Breast epithelium (tissue), 4 donors: ENCODE measurements around the gene LPAR1. TPM values are rescaled to one million over a fixed set of nuclear protein-coding genes. Genes with fewer than 3 reads are reported as not detected.

Source experiments
- DNase-seq, 2 donors: peaks; one replicate each; pipeline ENCODE4 v3.0.0-alpha.2; 2019; ENCODE audit warnings: low spot score in 2 of 2
- H3K27ac ChIP-seq, 2 donors: fragments of 200-600 bp; sonication (generic) in 1 of 2; one replicate each; pipeline ENCODE4 v1.5.1; 2016 to 2019; ENCODE audit warnings: mild to moderate bottlenecking in 1 of 2
- H3K27me3 ChIP-seq, 2 donors: fragments of 200-600 bp; sonication (generic) in 1 of 2; one replicate each; pipeline versions ENCODE4 v1.5.1 to v1.6.0; 2017 to 2019; ENCODE audit warnings: control low read depth in 1 of 2, mild to moderate bottlenecking in 1 of 2
- H3K36me3 ChIP-seq: fragments of 200-600 bp; one replicate; pipeline ENCODE4 v1.5.1; 2019
- H3K4me1 ChIP-seq, 2 donors: fragments of 200-600 bp; sonication (generic); one replicate each; pipeline ENCODE4 v1.5.1; 2016 to 2019; ENCODE audit warnings: control low read depth in 1 of 2
- H3K4me3 ChIP-seq, 3 donors: fragments of 200-600 bp; sonication (generic); 1 replicate in 2 of 3; 2 replicates in 1 of 3; pipeline ENCODE4 v1.5.1; 2016 to 2019; ENCODE audit warnings: mild to moderate bottlenecking in 3 of 3, moderate library complexity in 2 of 3
- H3K9me3 ChIP-seq, 2 donors: fragments of 200-600 bp; sonication (generic) in 1 of 2; one replicate each; pipeline ENCODE4 v1.5.1; 2016 to 2019; ENCODE audit warnings: control low read depth in 1 of 2
- CTCF ChIP-seq, 3 donors: fragments of 450-650 bp; IDR thresholded peaks; one replicate each; pipeline ENCODE4 v1.5.1; 2016 to 2017; ENCODE audit warnings: antibody characterized with exemption in 3 of 3, mild to moderate bottlenecking in 3 of 3, moderate library complexity in 3 of 3
- POLR2A ChIP-seq: fragments of 450-650 bp; IDR thresholded peaks from one replicate; pipeline ENCODE4 v1.6.1; 2016; ENCODE audit warnings: antibody characterized with exemption, mild to moderate bottlenecking, moderate library complexity
- POLR2AphosphoS5 ChIP-seq, 3 donors: sonication (generic); formaldehyde crosslinking; IDR thresholded peaks; one replicate each; pipeline ENCODE4 v1.6.1; 2017; ENCODE audit warnings: antibody characterized with exemption in 3 of 3
- intact Hi-C: fragments of 100-400 bp; cut with DNase I; formaldehyde crosslinking; loops from one replicate; pipeline ENCODE4 v1.15.1; 2023; ENCODE audit warnings: low total_unique reads
- total RNA-seq, 3 donors: library from RNA; depleted of rRNA; stranded (reverse); fragments of >200 nt; gene quantifications; one replicate each; pipeline ENCODE4 v1.1.0, GENCODE V29; 2016

Gene LPAR1
- total RNA-seq, 3 donors from 2014 or later, result 24.6 to 138 (median 79.3) TPM

- DNase-seq, result no peak
- intact Hi-C loops, result no loop called here
- H3K27ac ChIP-seq, result peak overlapping the region; percentile 7 to 76
- H3K4me1 ChIP-seq, result no peaks in the 10 kb centered on the region
- H3K9me3 ChIP-seq, result no peaks in the 10 kb centered on the region
- no peak overlapping the region for H3K4me3 ChIP-seq
- TF ChIP-seq POLR2AphosphoS5 (IDR thresholded peaks at IDR 0.05), result no peak
- no peak for TF ChIP-seq POLR2A
- no peak for TF ChIP-seq CTCF (IDR thresholded peaks at IDR 0.05)
- H3K27me3 ChIP-seq, result no peaks in the 10 kb centered on the region
- H3K36me3 ChIP-seq, result no peaks in the 10 kb centered on the region
Observed at GRCh38 chr9:110895147-110895905, 142.9 kb downstream of the LPAR1 start.

GRCh38 chr9:110894731-110895130 is 143.5 kb downstream of the LPAR1 start:
- no peaks in the 10 kb centered on the region for H3K9me3 ChIP-seq
- DNase-seq, result no peak
- TF ChIP-seq POLR2AphosphoS5 (IDR thresholded peaks at IDR 0.05) (no peak), CTCF (IDR thresholded peaks at IDR 0.05) (no peak), POLR2A (no peak)
- no peak overlapping the region for H3K4me3 ChIP-seq
- intact Hi-C loops, result no loop called here
- no peaks in the 10 kb centered on the region for H3K36me3 ChIP-seq
- no peaks in the 10 kb centered on the region for H3K27me3 ChIP-seq
- peak overlapping the region in 1 of 2 donors; percentile 54 for H3K27ac ChIP-seq
- H3K4me1 ChIP-seq, result no peaks in the 10 kb centered on the region

GRCh38 chr9:110892689-110893088 is 145.6 kb downstream of the LPAR1 start:
- peak overlapping the region in 1 of 2 donors; percentile 35 for H3K27ac ChIP-seq
- H3K27me3 ChIP-seq, result no peaks in the 10 kb centered on the region
- no peaks in the 10 kb centered on the region for H3K4me1 ChIP-seq
- no peak overlapping the region for H3K4me3 ChIP-seq
- no peak for DNase-seq
- TF ChIP-seq POLR2AphosphoS5 (IDR thresholded peaks at IDR 0.05) (no peak), CTCF (IDR thresholded peaks at IDR 0.05) (no peak), POLR2A (no peak)
- no peaks in the 10 kb centered on the region for H3K36me3 ChIP-seq
- intact Hi-C loops, result no loop called here
- no peaks in the 10 kb centered on the region for H3K9me3 ChIP-seq

- Histone ChIP-seq H3K27me3 (no peaks in the 10 kb centered on the region), H3K4me3 (no peak overlapping the region), H3K9me3 (no peaks in the 10 kb centered on the region), H3K4me1 (no peaks in the 10 kb centered on the region), H3K36me3 (no peaks in the 10 kb centered on the region), H3K27ac (peak overlapping the region in 1 of 2 donors; percentile 35)
- DNase-seq, result no peak
- TF ChIP-seq POLR2A (no peak), POLR2AphosphoS5 (IDR thresholded peaks at IDR 0.05) (no peak)
- intact Hi-C loops, result no loop called here
Observed at GRCh38 chr9:110891760-110892159, 146.5 kb downstream of the LPAR1 start.

- no peaks in the 10 kb centered on the region for H3K4me1 ChIP-seq
- no peak for DNase-seq
- H3K27me3 ChIP-seq, result no peaks in the 10 kb centered on the region
- no peak overlapping the region for H3K27ac ChIP-seq
- no peaks in the 10 kb centered on the region for H3K36me3 ChIP-seq
- no peaks in the 10 kb centered on the region for H3K9me3 ChIP-seq
- no peak overlapping the region for H3K4me3 ChIP-seq
- TF ChIP-seq POLR2AphosphoS5 (IDR thresholded peaks at IDR 0.05) (no peak), CTCF (IDR thresholded peaks at IDR 0.05) (no peak), POLR2A (no peak)
- intact Hi-C loops, result no loop called here
Observed at GRCh38 chr9:110890416-110890815, 147.9 kb downstream of the LPAR1 start.
